H1 (cell line): ENCODE measurements around the gene SLC2A1.

ENCODE experiments used
- HDAC6 ChIP-seq: IDR thresholded peaks from one replicate; pipeline ENCODE4 v1.7.1; 2012; ENCODE audit warnings: low read depth, mild to moderate bottlenecking, inconsistent platforms, low read length, moderate library complexity
- POLR2A ChIP-seq, 2 experiments: IDR thresholded peaks; 1 replicate in 1 of 2; 2 replicates in 1 of 2; pipeline ENCODE4 v1.6.1; 2011; ENCODE audit warnings: low read depth in 2 of 2, low read length in 2 of 2, mild to moderate bottlenecking in 2 of 2; ENCODE audit errors: control extremely low read depth in 1 of 2
- POLR2AphosphoS5 ChIP-seq: IDR thresholded peaks from 2 replicates; pipeline ENCODE4 v1.6.1; 2011; ENCODE audit warnings: low read depth, low read length
- RNF2 ChIP-seq: fragments of 200-900, 300-1000 bp; sonication (generic); IDR thresholded peaks from 2 replicates; pipeline ENCODE4 v1.7.1; 2016; ENCODE audit warnings: borderline replicate concordance, low read depth, mild to moderate bottlenecking, antibody characterized with exemption, low read length; ENCODE audit not compliant: poor library complexity, severe bottlenecking; ENCODE audit errors: missing control alignments
- USF2 ChIP-seq: IDR thresholded peaks from 2 replicates; pipeline ENCODE4 v1.6.1; 2011; ENCODE audit warnings: low read length, improper control_type of control experiment
- TF ChIP-seq, protein P1 (sequence below), 3 experiments: IDR thresholded peaks; 1 replicate in 2 of 3; 2 replicates in 1 of 3; pipeline versions ENCODE4 v1.5.1 to v1.6.1; 2011; ENCODE audit warnings: low read length in 3 of 3, mild to moderate bottlenecking in 3 of 3, inconsistent platforms in 2 of 3, low read depth in 1 of 3, moderate library complexity in 1 of 3; ENCODE audit not compliant: insufficient read depth in 1 of 3; ENCODE audit errors: control extremely low read depth in 1 of 3

DNA sequence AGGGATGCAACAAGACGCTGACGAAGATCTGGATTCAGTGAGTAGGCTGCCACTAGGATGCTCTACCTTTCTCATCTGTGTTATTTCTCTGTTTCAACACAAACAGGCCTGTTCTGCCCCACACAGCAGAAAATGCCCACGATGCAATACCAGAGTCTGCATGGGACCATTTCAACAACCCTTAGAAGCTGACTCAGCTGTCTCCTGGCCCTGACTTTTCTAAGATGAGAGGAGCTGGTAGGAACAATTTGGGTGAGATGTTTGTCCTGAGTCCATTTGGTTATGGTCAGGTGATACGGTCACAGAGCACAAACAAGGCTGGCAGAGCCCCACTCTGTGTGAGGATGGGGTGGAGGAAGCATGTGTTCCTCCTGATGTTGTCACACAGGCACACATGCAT lies 11.5 kb upstream of the SLC2A1 start:
- TF ChIP-seq, protein P1, sequence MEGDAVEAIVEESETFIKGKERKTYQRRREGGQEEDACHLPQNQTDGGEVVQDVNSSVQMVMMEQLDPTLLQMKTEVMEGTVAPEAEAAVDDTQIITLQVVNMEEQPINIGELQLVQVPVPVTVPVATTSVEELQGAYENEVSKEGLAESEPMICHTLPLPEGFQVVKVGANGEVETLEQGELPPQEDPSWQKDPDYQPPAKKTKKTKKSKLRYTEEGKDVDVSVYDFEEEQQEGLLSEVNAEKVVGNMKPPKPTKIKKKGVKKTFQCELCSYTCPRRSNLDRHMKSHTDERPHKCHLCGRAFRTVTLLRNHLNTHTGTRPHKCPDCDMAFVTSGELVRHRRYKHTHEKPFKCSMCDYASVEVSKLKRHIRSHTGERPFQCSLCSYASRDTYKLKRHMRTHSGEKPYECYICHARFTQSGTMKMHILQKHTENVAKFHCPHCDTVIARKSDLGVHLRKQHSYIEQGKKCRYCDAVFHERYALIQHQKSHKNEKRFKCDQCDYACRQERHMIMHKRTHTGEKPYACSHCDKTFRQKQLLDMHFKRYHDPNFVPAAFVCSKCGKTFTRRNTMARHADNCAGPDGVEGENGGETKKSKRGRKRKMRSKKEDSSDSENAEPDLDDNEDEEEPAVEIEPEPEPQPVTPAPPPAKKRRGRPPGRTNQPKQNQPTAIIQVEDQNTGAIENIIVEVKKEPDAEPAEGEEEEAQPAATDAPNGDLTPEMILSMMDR (IDR thresholded peaks at IDR 0.05; ENCODE audit: control extremely low read depth in 1 of 3, insufficient read depth in 1 of 3, low read depth in 1 of 3, low read length in 3 of 3), result no peak
- TF ChIP-seq POLR2A (IDR thresholded peaks at IDR 0.05; ENCODE audit: control extremely low read depth in 1 of 2, low read depth in 2 of 2, low read length in 2 of 2) (no peak), RNF2 (no peak), POLR2AphosphoS5 (no peak), USF2 (no peak), HDAC6 (no peak)
